Measurements from ENCODE around the gene FAM162B.

Gene FAM162B

DNA sequence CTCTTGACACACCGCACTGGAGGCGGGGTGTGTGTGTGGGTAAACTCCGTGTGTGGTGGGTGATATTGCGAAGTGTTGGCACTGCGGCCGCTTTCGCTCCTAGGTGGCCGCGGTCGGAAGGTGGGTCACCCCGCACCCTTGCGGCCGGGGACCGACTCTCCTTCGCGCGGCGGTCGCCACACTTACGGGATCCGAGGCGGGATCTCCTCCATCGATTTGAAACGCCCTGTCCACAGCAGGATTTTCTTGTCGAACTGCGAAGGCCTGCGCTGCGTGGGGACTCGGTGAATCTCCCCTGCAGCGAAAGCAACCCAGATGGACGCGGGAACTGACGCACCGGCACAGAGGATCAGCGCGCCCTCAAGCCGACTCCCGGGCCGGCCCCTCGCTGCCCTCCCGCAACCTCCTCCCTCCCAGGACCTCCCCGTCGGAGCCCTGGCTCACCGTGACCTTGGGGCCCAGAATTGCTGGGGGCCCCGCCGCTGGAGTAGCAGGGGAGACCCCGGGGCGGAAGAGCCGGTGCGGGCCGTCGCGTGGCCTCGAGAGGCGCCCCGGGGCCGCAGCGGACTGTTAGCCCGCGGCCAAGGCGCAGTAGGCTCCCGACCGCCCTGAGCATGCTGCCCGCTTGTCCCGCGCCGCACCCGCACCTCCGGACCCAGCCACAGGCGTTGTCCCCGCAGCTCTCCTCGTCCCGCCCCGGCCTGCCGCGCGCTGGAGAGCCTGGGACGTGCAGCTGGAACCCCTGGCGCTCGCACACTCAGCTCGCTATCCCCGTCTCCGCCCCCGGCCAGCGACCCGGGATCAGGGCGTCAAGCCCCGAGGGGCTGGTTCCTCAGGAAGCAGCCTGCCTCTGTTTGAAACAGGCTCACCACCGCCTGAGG lies at the start of gene FAM162B:
FAM162B (minus strand) TSS at position 759 of the 881 bp plus-strand sequence; CDS start at position 616, 143 bp downstream.
- DNase-seq (ENCODE audit: low read depth) = no peak
- TF ChIP-seq, protein P1, sequence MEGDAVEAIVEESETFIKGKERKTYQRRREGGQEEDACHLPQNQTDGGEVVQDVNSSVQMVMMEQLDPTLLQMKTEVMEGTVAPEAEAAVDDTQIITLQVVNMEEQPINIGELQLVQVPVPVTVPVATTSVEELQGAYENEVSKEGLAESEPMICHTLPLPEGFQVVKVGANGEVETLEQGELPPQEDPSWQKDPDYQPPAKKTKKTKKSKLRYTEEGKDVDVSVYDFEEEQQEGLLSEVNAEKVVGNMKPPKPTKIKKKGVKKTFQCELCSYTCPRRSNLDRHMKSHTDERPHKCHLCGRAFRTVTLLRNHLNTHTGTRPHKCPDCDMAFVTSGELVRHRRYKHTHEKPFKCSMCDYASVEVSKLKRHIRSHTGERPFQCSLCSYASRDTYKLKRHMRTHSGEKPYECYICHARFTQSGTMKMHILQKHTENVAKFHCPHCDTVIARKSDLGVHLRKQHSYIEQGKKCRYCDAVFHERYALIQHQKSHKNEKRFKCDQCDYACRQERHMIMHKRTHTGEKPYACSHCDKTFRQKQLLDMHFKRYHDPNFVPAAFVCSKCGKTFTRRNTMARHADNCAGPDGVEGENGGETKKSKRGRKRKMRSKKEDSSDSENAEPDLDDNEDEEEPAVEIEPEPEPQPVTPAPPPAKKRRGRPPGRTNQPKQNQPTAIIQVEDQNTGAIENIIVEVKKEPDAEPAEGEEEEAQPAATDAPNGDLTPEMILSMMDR (IDR thresholded peaks at IDR 0.05; ENCODE audit: control insufficient read depth, extremely low read depth, insufficient read depth) = no peak
- H3K4me3 ChIP-seq (ENCODE audit: low read depth, low read length) = no peak within 1 kb of the TSS

- no peak for DNase-seq (ENCODE audit: low read depth)
- H3K4me3 ChIP-seq (ENCODE audit: low read depth, low read length) = no peak overlapping the region
- TF ChIP-seq, protein P1 (IDR thresholded peaks at IDR 0.05; ENCODE audit: control insufficient read depth, extremely low read depth, insufficient read depth) = no peak
Measured at GRCh38 chr6:116812051-116812650, 46.6 kb upstream of the FAM162B start.

- TF ChIP-seq, protein P1 (IDR thresholded peaks at IDR 0.05; ENCODE audit: control insufficient read depth, extremely low read depth, insufficient read depth) = no peak
- peak; percentile 55 for DNase-seq (ENCODE audit: low read depth)
- H3K4me3 ChIP-seq (ENCODE audit: low read depth, low read length) = no peak overlapping the region
Measured at GRCh38 chr6:116801971-116802370, 36.5 kb upstream of the FAM162B start.

- H3K4me3 ChIP-seq (ENCODE audit: low read depth, low read length) = no peak overlapping the region
- DNase-seq (ENCODE audit: low read depth) = no peak
- TF ChIP-seq, protein P1 (IDR thresholded peaks at IDR 0.05; ENCODE audit: control insufficient read depth, extremely low read depth, insufficient read depth) = no peak
Measured at GRCh38 chr6:116799945-116800344, 34.4 kb upstream of the FAM162B start.

DNA sequence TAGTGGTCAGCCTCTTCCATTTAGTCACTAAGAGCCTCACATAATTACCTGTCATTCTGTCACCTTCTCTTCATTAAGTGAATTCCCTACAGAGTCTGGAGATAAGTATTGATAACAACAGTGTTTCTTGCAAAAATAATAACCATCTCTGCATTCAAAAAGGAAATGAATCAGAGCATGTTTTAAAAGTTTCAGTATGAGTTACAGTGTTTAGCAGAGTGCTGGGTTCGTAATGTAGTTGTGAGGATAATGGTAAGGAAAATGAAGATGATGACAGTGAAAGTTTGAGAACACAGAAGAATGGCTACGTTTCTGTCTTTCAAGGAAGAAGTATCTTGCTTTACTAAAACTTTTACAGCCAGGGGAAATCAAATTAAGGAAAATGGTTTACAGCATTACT lies 32.1 kb upstream of the FAM162B start:
- TF ChIP-seq, protein P1 (IDR thresholded peaks at IDR 0.05; ENCODE audit: control insufficient read depth, extremely low read depth, insufficient read depth) = no peak
- no peak for DNase-seq (ENCODE audit: low read depth)
- H3K4me3 ChIP-seq (ENCODE audit: low read depth, low read length) = no peak overlapping the region

- TF ChIP-seq, protein P1 (IDR thresholded peaks at IDR 0.05; ENCODE audit: control insufficient read depth, extremely low read depth, insufficient read depth) = no peak
- DNase-seq (ENCODE audit: low read depth) = no peak
- H3K4me3 ChIP-seq (ENCODE audit: low read depth, low read length) = no peak overlapping the region
Measured at GRCh38 chr6:116793224-116793623, 27.7 kb upstream of the FAM162B start.

Data from LNCaP clone FGC (cell line).